Smooth muscle cell (in vitro differentiated cells): ENCODE results near the gene GPR183. TPM values are rescaled to one million over a fixed set of nuclear protein-coding genes. Genes with fewer than 3 reads are reported as not detected.

Source experiments
- DNase-seq: peaks from one replicate; lab custom pipeline; 2025; ENCODE audit not compliant: unreplicated experiment; lab: John Stamatoyannopoulos, UW
- H2AFZ ChIP-seq: fragments of 200-600 bp; sonication (generic); 2 replicates; pipeline ENCODE4 v1.6.0; 2016; ENCODE audit warnings: antibody characterized with exemption, low read depth, mild to moderate bottlenecking
- H3F3A ChIP-seq: fragments of 200-600 bp; sonication (generic); 2 replicates; pipeline ENCODE4 v1.6.0; 2017; ENCODE audit warnings: antibody characterized with exemption, low read depth
- H3K27ac ChIP-seq: fragments of 200-600 bp; sonication (generic); 2 replicates; pipeline ENCODE4 v1.5.1; 2016; ENCODE audit warnings: low read depth, mild to moderate bottlenecking
- H3K27me3 ChIP-seq: fragments of 200-600 bp; sonication (generic); 2 replicates; pipeline ENCODE4 v1.6.1; 2016; ENCODE audit warnings: low read depth, mild to moderate bottlenecking
- H3K36me3 ChIP-seq: fragments of 200-600 bp; sonication (generic); 2 replicates; pipeline ENCODE4 v1.5.1; 2016; ENCODE audit warnings: low read depth
- H3K4me1 ChIP-seq: fragments of 200-600 bp; sonication (generic); 2 replicates; pipeline ENCODE4 v1.5.1; 2016; ENCODE audit warnings: low read depth
- H3K4me2 ChIP-seq: fragments of 200-600 bp; sonication (generic); 2 replicates; pipeline ENCODE4 v1.6.0; 2016; ENCODE audit warnings: mild to moderate bottlenecking
- H3K4me3 ChIP-seq: fragments of 200-600 bp; sonication (generic); 2 replicates; pipeline ENCODE4 v1.5.1; 2016; ENCODE audit warnings: mild to moderate bottlenecking
- H3K79me2 ChIP-seq: fragments of 200-600 bp; sonication (generic); 2 replicates; pipeline ENCODE4 v1.6.0; 2016; ENCODE audit warnings: low read depth, mild to moderate bottlenecking
- H3K9ac ChIP-seq: fragments of 200-600 bp; sonication (generic); 2 replicates; pipeline ENCODE4 v1.6.0; 2016; ENCODE audit warnings: low read depth
- H3K9me3 ChIP-seq: fragments of 200-600 bp; sonication (generic); replicated peaks from 2 replicates; pipeline ENCODE4 v1.5.1; 2016; ENCODE audit warnings: low read depth
- H4K20me1 ChIP-seq: fragments of 200-600 bp; sonication (generic); 2 replicates; pipeline ENCODE4 v1.6.0; 2016; ENCODE audit warnings: low read depth
- WGBS: methylation state at CpG from one replicate; pipeline ENCODE4 v1.1.7; 2016; ENCODE audit warnings: low lambda C conversion rate; 5-methylcytosine and 5-hydroxymethylcytosine counted together
- polyA plus RNA-seq: library from polyadenylated mRNA; unstranded; fragments of >200 nt; fragmentation: Nextera tagmentation; extraction: Ambion mirVana; gene quantifications from 2 replicates; pipeline ENCODE4 v1.2.1, GENCODE V29; 2016
- total RNA-seq: library from RNA; depleted of rRNA; stranded (reverse); fragments of >200 nt; gene quantifications from 2 replicates; pipeline ENCODE4 v1.2.3, GENCODE V29; 2014
- TF ChIP-seq, protein P1 (sequence below): fragments of 200-600 bp; sonication (generic); IDR thresholded peaks from 2 replicates; pipeline ENCODE4 v1.5.1; 2017; ENCODE audit warnings: borderline replicate concordance, mild to moderate bottlenecking, antibody characterized with exemption; ENCODE audit not compliant: insufficient read depth, poor library complexity, severe bottlenecking

Gene GPR183
- total and polyA plus RNA-seq, 2 experiments from 2014 or later: 32.4 to 33.0 TPM

DNA sequence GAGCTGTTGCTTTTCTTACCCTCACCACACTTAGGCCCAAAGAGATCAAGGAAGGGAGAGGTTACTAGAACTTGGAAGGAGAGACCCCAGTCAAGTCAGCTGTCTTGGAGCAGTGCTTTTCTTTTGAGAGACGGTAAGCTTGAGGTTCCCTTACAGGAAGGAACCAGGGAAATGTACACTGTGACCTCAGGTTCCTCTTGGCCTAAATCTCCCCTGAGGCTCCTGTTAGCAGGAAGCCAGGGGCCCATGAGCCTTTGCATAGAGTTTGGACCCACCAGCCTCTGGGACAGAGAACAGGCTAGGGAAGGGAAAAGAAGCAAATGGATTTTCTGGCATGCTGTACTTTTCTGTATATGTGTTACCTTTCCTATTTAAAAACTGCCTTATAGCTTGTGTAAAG is 43.1 kb downstream of the GPR183 start:
- TF ChIP-seq, protein P1, sequence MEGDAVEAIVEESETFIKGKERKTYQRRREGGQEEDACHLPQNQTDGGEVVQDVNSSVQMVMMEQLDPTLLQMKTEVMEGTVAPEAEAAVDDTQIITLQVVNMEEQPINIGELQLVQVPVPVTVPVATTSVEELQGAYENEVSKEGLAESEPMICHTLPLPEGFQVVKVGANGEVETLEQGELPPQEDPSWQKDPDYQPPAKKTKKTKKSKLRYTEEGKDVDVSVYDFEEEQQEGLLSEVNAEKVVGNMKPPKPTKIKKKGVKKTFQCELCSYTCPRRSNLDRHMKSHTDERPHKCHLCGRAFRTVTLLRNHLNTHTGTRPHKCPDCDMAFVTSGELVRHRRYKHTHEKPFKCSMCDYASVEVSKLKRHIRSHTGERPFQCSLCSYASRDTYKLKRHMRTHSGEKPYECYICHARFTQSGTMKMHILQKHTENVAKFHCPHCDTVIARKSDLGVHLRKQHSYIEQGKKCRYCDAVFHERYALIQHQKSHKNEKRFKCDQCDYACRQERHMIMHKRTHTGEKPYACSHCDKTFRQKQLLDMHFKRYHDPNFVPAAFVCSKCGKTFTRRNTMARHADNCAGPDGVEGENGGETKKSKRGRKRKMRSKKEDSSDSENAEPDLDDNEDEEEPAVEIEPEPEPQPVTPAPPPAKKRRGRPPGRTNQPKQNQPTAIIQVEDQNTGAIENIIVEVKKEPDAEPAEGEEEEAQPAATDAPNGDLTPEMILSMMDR: no peak
- Histone ChIP-seq H3K4me2 (no peak overlapping the region), H3K4me3 (no peak overlapping the region), H3K27me3 (no peaks in the 10 kb centered on the region), H3K79me2 (no peaks in the 10 kb centered on the region), H3K9ac (no peak overlapping the region), H3K36me3 (no peaks in the 10 kb centered on the region), H3K9me3 (no peaks in the 10 kb centered on the region), H2AFZ (no peak overlapping the region), H4K20me1 (peaks cover 7% of the 10 kb centered on the region), H3K27ac (no peak overlapping the region), H3K4me1 (no peaks in the 10 kb centered on the region), H3F3A (no peaks in the 10 kb centered on the region)
- 39% methylated on average over 1 of the region's 1 CpG for WGBS
- no peak for DNase-seq

- no peak overlapping the region for H3K27ac ChIP-seq
- no peak for DNase-seq
- H3K4me1 ChIP-seq: no peaks in the 10 kb centered on the region
- H3K9me3 ChIP-seq: no peaks in the 10 kb centered on the region
- 92% methylated on average over 7 of the region's 7 CpGs for WGBS
- H3K36me3 ChIP-seq: no peaks in the 10 kb centered on the region
- H3K79me2 ChIP-seq: no peaks in the 10 kb centered on the region
- H2AFZ ChIP-seq: no peak overlapping the region
- H3F3A ChIP-seq: no peaks in the 10 kb centered on the region
- no peak overlapping the region for H3K4me3 ChIP-seq
- H3K27me3 ChIP-seq: no peaks in the 10 kb centered on the region
- no peak overlapping the region for H3K4me2 ChIP-seq
- peaks cover 7% of the 10 kb centered on the region for H4K20me1 ChIP-seq
- H3K9ac ChIP-seq: no peak overlapping the region
- TF ChIP-seq, protein P1: no peak
These were observed 43.9 kb downstream of the GPR183 start for GRCh38 chr13:99263126-99263785.

DNA sequence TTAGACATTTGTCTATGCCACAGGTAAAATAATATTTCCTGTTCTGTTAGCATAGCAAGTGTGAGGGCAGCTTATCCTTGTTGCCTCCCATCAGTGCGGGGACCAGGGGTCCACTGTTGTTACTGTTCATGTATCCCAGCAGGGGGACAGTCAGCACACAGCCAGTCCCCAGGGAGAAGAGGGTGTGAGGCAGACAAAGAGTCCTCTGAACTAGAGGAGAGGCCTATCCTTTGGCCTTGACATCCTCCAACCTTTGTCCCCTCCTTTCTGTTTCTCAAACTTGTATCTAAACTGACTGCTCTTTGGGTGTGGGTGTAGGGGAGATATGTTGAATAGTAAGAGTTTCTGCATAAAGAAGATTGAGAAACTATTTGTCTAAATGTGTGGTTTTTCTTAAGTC is 46.1 kb downstream of the GPR183 start:
- Histone ChIP-seq H3K4me3 (no peak overlapping the region), H3K9ac (no peak overlapping the region), H4K20me1 (peaks cover 4% of the 10 kb centered on the region), H3K79me2 (no peaks in the 10 kb centered on the region), H3K4me1 (peaks cover 9% of the 10 kb centered on the region), H2AFZ (no peak overlapping the region), H3K36me3 (no peaks in the 10 kb centered on the region), H3K27ac (no peak overlapping the region), H3K4me2 (no peak overlapping the region), H3K27me3 (no peaks in the 10 kb centered on the region), H3F3A (no peaks in the 10 kb centered on the region), H3K9me3 (no peaks in the 10 kb centered on the region)
- DNase-seq: no peak
- TF ChIP-seq, protein P1: no peak
- WGBS: 96% methylated on average over 1 of the region's 1 CpG

DNA sequence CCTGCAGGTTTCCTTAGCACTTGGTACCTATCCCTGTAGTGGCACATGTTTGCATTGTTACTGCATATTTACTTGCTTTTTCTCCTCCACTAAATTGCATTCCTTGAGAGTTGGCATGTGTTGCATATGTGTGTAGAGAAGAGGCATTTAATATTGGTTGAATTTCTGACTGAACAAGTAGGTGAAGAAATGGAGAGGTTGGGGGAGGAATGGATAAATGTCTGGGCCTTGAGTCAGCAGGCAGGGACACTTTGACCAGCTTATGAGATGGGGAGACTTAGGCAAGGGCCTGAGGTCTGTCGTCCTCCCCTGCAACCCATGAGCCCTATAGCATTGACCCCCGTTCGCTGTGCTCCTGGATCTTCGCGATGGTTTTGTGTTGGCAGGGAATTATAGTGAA is 47.0 kb downstream of the GPR183 start:
- Histone ChIP-seq H4K20me1 (peaks cover 4% of the 10 kb centered on the region), H3F3A (no peaks in the 10 kb centered on the region), H3K27me3 (no peaks in the 10 kb centered on the region), H3K4me3 (no peak overlapping the region), H3K36me3 (no peaks in the 10 kb centered on the region), H3K9ac (no peak overlapping the region), H3K79me2 (no peaks in the 10 kb centered on the region), H3K4me1 (peaks cover 9% of the 10 kb centered on the region), H3K27ac (no peak overlapping the region), H3K4me2 (no peak overlapping the region), H2AFZ (no peak overlapping the region), H3K9me3 (no peaks in the 10 kb centered on the region)
- no peak for DNase-seq
- TF ChIP-seq, protein P1: no peak
- WGBS: 86% methylated on average over 5 of the region's 5 CpGs
